Retinal pigment epithelial cell (primary cell): ENCODE results near the gene CHM.

Experiments used
- DNase-seq: peaks from one replicate; pipeline ENCODE4 v3.0.0-alpha.2; 2010; ENCODE audit warnings: low read depth
- H3K4me3 ChIP-seq: 2 replicates; pipeline ENCODE4 v1.5.1; 2011; ENCODE audit warnings: mild to moderate bottlenecking, low read length, control low read depth, moderate library complexity
- CTCF ChIP-seq: conservative IDR thresholded peaks from 2 replicates; pipeline ENCODE4 v1.5.1; 2011; ENCODE audit warnings: low read depth, low read length, control low read depth, inconsistent platforms

Gene CHM

GRCh38 chrX:86047174-86047935 lies at the start of gene CHM:
Gene CHM, minus strand, starts transcription at chrX:86047558. Its CDS starts 26 bp downstream, at chrX:86047532.
- H3K4me3 ChIP-seq: peak within 1 kb of the TSS; percentile 83
- TF ChIP-seq CTCF: no peak
- DNase-seq: peak; percentile 61

GRCh38 chrX:86078650-86079049 lies 31.3 kb upstream of the CHM start:
- no peak overlapping the region for H3K4me3 ChIP-seq
- TF ChIP-seq CTCF: no peak
- no peak for DNase-seq

- no peak overlapping the region for H3K4me3 ChIP-seq
- TF ChIP-seq CTCF: no peak
- DNase-seq: no peak
Observed at GRCh38 chrX:86066998-86067397, 19.6 kb upstream of the CHM start.

- DNase-seq: no peak
- H3K4me3 ChIP-seq: no peak overlapping the region
- TF ChIP-seq CTCF: no peak
Observed at GRCh38 chrX:86061407-86061806, 14.0 kb upstream of the CHM start.

GRCh38 chrX:86051741-86052140 lies 4.4 kb upstream of the CHM start:
- no peak overlapping the region for H3K4me3 ChIP-seq
- DNase-seq: peak; percentile 10
- no peak for TF ChIP-seq CTCF

- peak overlapping the region; percentile 83 for H3K4me3 ChIP-seq
- no peak for DNase-seq
- TF ChIP-seq CTCF: no peak
Observed at GRCh38 chrX:86047936-86048280, 550 bp upstream of the CHM start.

- H3K4me3 ChIP-seq: no peak overlapping the region
- TF ChIP-seq CTCF: no peak
- no peak for DNase-seq
Observed at GRCh38 chrX:86044216-86044615, 3.1 kb downstream of the CHM start.
